ENCODE data around the gene RBM20.

- TF ChIP-seq CTCF (conservative IDR thresholded peaks at IDR 0.05) (no peak), EZH2 (IDR thresholded peaks at IDR 0.05; ENCODE audit: low read depth) (no peak)
Observed at GRCh38 chr10:110698782-110699201, 54.7 kb downstream of the RBM20 start.

Measured in PC-9 (cell line).